ENCODE data around the gene HSD11B1.

HSD11B1 gene

GRCh38 chr1:209702832-209703231 is 1.8 kb upstream of the HSD11B1 start:
- DNase-seq (ENCODE audit: low read depth): no peak
- H3K4me3 ChIP-seq (ENCODE audit: low read depth, low read length): no peak overlapping the region
- TF ChIP-seq CTCF (IDR thresholded peaks at IDR 0.05; ENCODE audit: low read depth, low read length, missing control alignments): no peak

DNA sequence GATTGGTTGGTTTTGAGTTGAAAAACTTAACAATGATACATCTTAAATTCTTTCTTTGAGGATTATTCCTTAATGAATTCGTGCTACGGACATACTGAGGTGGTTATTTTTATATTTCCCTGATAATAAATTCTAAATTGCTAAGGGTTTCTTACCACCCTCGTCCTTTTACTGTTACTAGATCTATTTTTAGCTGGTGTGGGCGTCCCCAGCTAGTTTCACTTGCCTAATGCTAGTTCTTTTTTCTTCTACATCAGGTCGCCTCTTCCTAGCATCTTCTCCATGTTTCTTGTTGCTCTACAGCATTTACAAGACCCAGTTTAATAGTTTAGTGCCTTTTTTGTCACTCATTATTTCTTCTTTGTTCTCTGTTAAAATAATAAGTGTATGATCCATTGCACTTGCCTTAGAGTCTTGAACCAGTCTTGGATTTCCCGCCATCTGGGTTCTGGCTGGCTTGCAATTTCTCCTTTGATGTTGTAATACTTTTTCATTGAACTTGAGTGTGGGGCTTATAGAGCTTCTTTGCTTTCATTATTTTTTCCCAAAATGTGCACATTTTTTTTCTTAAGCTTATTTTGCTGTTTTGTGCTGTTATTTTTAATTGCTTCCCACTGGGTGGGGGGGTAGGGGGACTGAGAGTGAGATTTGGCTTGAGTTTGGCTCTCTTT is 677 bp upstream of the HSD11B1 start:
- no peak for DNase-seq (ENCODE audit: low read depth)
- no peak for TF ChIP-seq CTCF (IDR thresholded peaks at IDR 0.05; ENCODE audit: low read depth, low read length, missing control alignments)
- H3K4me3 ChIP-seq (ENCODE audit: low read depth, low read length): no peak overlapping the region

- no peak for DNase-seq (ENCODE audit: low read depth)
- no peak for TF ChIP-seq CTCF (IDR thresholded peaks at IDR 0.05; ENCODE audit: low read depth, low read length, missing control alignments)
- H3K4me3 ChIP-seq (ENCODE audit: low read depth, low read length): no peak overlapping the region
Measured at GRCh38 chr1:209705033-209705598, 470 bp downstream of the HSD11B1 start.

DNA sequence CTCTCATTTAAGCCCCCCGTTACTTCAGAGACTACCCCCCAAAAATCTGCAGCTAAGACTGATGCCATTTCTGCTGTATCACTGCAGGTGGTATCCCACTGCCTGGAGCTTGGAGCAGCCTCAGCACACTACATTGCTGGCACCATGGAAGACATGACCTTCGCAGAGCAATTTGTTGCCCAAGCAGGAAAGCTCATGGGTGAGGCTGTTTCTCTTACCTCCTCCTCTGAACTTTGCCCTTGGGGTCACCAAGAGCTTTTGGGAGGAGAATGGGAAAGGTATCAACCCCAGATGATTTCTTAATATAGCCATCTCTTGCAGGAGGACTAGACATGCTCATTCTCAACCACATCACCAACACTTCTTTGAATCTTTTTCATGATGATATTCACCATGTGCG is 2.0 kb downstream of the HSD11B1 start:
- no peak for DNase-seq (ENCODE audit: low read depth)
- no peak overlapping the region for H3K4me3 ChIP-seq (ENCODE audit: low read depth, low read length)
- TF ChIP-seq CTCF (IDR thresholded peaks at IDR 0.05; ENCODE audit: low read depth, low read length, missing control alignments): no peak

GRCh38 chr1:209707308-209707707 is 2.7 kb downstream of the HSD11B1 start:
- DNase-seq (ENCODE audit: low read depth): no peak
- H3K4me3 ChIP-seq (ENCODE audit: low read depth, low read length): no peak overlapping the region
- TF ChIP-seq CTCF (IDR thresholded peaks at IDR 0.05; ENCODE audit: low read depth, low read length, missing control alignments): no peak

GRCh38 chr1:209708297-209708696 is 3.7 kb downstream of the HSD11B1 start:
- TF ChIP-seq CTCF (IDR thresholded peaks at IDR 0.05; ENCODE audit: low read depth, low read length, missing control alignments): no peak
- no peak overlapping the region for H3K4me3 ChIP-seq (ENCODE audit: low read depth, low read length)
- DNase-seq (ENCODE audit: low read depth): no peak

DNA sequence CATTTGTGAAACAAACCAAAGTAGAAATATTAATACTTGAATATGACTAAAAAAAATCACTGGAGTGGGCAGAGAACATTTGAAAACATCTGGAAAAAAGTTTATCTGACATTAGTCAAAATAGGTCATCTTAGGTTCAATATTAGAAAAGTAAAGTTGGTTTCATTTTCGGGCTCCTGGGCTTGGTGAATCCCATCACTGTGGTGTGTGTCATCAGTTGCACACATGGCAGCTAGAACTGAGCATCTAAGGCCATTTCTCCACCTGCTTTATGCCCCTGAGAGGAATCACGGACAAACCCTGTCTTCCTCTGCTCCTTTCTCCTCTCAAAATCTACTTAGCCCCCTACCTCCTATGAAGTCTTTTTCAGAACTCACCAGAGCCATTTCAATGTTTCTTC is 5.4 kb downstream of the HSD11B1 start:
- H3K4me3 ChIP-seq (ENCODE audit: low read depth, low read length): no peak overlapping the region
- no peak for DNase-seq (ENCODE audit: low read depth)
- TF ChIP-seq CTCF (IDR thresholded peaks at IDR 0.05; ENCODE audit: low read depth, low read length, missing control alignments): no peak
